WTC11 (cell line): ENCODE results near the gene SLC2A1. TPM values are rescaled to one million over a fixed set of nuclear protein-coding genes. Genes with fewer than 3 reads are reported as not detected.

Experiments
- ATAC-seq: fragments of 200-7000 bp; cut with Tn5 transposase; 2 replicates; pipeline ENCODE4 v1.10.0; 2021; ENCODE audit warnings: mild to moderate bottlenecking, moderate library complexity
- CTCF ChIA-PET: fragments of 300-600 bp; sonication (Branson Sonifier 250); formaldehyde crosslinking; loops from one replicate; lab custom pipeline; 2021; ENCODE audit warnings: antibody characterized with exemption; lab: Charles Lee
- POLR2A ChIA-PET: fragments of 350-600 bp; sonication (Branson Sonifier 250); formaldehyde crosslinking; loops from one replicate; lab custom pipeline; 2021; ENCODE audit warnings: antibody characterized with exemption; lab: Charles Lee
- DNase-seq: peaks from one replicate; pipeline ENCODE4 v3.0.0; 2021; ENCODE audit warnings: low spot score
- H3K27ac Mint-ChIP-seq: 2 replicates; pipeline ENCODE4 v1.8.0; 2021; ENCODE audit warnings: mixed read lengths
- H3K27me3 Mint-ChIP-seq: 2 replicates; pipeline ENCODE4 v1.8.0; 2021; ENCODE audit warnings: low read depth, mild to moderate bottlenecking, moderate library complexity, mixed read lengths
- H3K36me3 Mint-ChIP-seq: 2 replicates; pipeline ENCODE4 v1.8.0; 2021; ENCODE audit warnings: mixed read lengths
- H3K4me1 Mint-ChIP-seq: 2 replicates; pipeline ENCODE4 v1.8.0; 2022; ENCODE audit warnings: mixed read lengths
- H3K4me3 Mint-ChIP-seq: 2 replicates; pipeline ENCODE4 v1.8.0; 2021; ENCODE audit warnings: mild to moderate bottlenecking, moderate library complexity, mixed read lengths
- H3K9me3 Mint-ChIP-seq: 2 replicates; pipeline ENCODE4 v1.8.0; 2021; ENCODE audit warnings: mixed read lengths
- ATF1 ChIP-seq: sonication (generic); formaldehyde crosslinking; IDR thresholded peaks from 2 replicates; pipeline ENCODE4 v1.8.1; 2023; ENCODE audit warnings: mild to moderate bottlenecking, moderate library complexity, missing genetic modification reagents
- CBFB ChIP-seq: sonication (generic); formaldehyde crosslinking; IDR thresholded peaks from 2 replicates; pipeline ENCODE4 v1.8.1; 2022; ENCODE audit warnings: mild to moderate bottlenecking, low read depth, missing genetic modification reagents
- ESRRA ChIP-seq: sonication (generic); formaldehyde crosslinking; IDR thresholded peaks from 2 replicates; pipeline ENCODE4 v1.8.1; 2022; ENCODE audit warnings: mild to moderate bottlenecking, missing genetic modification reagents, borderline replicate concordance
- ETV6 ChIP-seq: sonication (generic); formaldehyde crosslinking; IDR thresholded peaks from 2 replicates; pipeline ENCODE4 v1.8.1; 2022; ENCODE audit warnings: mild to moderate bottlenecking, missing genetic modification reagents
- NR1H2 ChIP-seq: sonication (generic); formaldehyde crosslinking; IDR thresholded peaks from 2 replicates; pipeline ENCODE4 v1.9.0; 2021; ENCODE audit warnings: mild to moderate bottlenecking, moderate library complexity, missing genetic modification reagents
- SP1 ChIP-seq: sonication (generic); formaldehyde crosslinking; conservative IDR thresholded peaks from 2 replicates; pipeline ENCODE4 v1.8.1; 2022; ENCODE audit warnings: missing genetic modification reagents
- ZNF138 ChIP-seq: sonication (generic); formaldehyde crosslinking; conservative IDR thresholded peaks from 2 replicates; pipeline ENCODE4 v1.8.1; 2022; ENCODE audit warnings: mild to moderate bottlenecking, moderate library complexity, missing genetic modification reagents
- ZNF219 ChIP-seq: sonication (generic); formaldehyde crosslinking; IDR thresholded peaks from 2 replicates; pipeline ENCODE4 v1.8.0; 2023; ENCODE audit warnings: missing genetic modification reagents, mild to moderate bottlenecking, borderline replicate concordance
- ZNF416 ChIP-seq: fragments of 250-450 bp; sonication (Bioruptor Pico); IDR thresholded peaks from 2 replicates; pipeline ENCODE4 v1.9.0; 2021; ENCODE audit warnings: mild to moderate bottlenecking, inconsistent platforms
- ZNF671 ChIP-seq: fragments of 250-450 bp; sonication (Bioruptor Pico); IDR thresholded peaks from 2 replicates; pipeline ENCODE4 v1.8.0; 2021; ENCODE audit warnings: mild to moderate bottlenecking
- total RNA-seq: library from RNA; stranded (reverse); gene quantifications from 3 replicates; pipeline ENCODE4 v1.2.3, GENCODE V29; 2021
- TF ChIP-seq, protein P1 (sequence below): sonication (generic); formaldehyde crosslinking; IDR thresholded peaks from 2 replicates; pipeline ENCODE4 v1.8.0; 2022; ENCODE audit warnings: mild to moderate bottlenecking, missing genetic modification reagents
- TF ChIP-seq, protein P2 (sequence below): sonication (generic); formaldehyde crosslinking; IDR thresholded peaks from 2 replicates; pipeline ENCODE4 v1.8.1; 2023; ENCODE audit warnings: mild to moderate bottlenecking, missing genetic modification reagents
- TF ChIP-seq, protein P3 (sequence below): fragments of 250-450 bp; sonication (Bioruptor Pico); IDR thresholded peaks from 2 replicates; pipeline ENCODE4 v1.9.0; 2021; ENCODE audit warnings: moderate library complexity, mild to moderate bottlenecking, inconsistent platforms, borderline replicate concordance
- TF ChIP-seq, protein P4 (sequence below): sonication (generic); formaldehyde crosslinking; IDR thresholded peaks from 2 replicates; pipeline ENCODE4 v1.8.0; 2022; ENCODE audit warnings: mild to moderate bottlenecking, missing genetic modification reagents
- TF ChIP-seq, protein P5 (sequence below): sonication (generic); formaldehyde crosslinking; IDR thresholded peaks from 2 replicates; pipeline ENCODE4 v1.8.0; 2022; ENCODE audit warnings: mild to moderate bottlenecking, missing genetic modification reagents
- TF ChIP-seq, protein P6 (sequence below): sonication (generic); formaldehyde crosslinking; IDR thresholded peaks from 2 replicates; pipeline ENCODE4 v1.8.0; 2023; ENCODE audit warnings: missing genetic modification reagents, mild to moderate bottlenecking, borderline replicate concordance

Gene SLC2A1
- total RNA-seq, 1 experiment from 2014 or later: 215 TPM

DNA sequence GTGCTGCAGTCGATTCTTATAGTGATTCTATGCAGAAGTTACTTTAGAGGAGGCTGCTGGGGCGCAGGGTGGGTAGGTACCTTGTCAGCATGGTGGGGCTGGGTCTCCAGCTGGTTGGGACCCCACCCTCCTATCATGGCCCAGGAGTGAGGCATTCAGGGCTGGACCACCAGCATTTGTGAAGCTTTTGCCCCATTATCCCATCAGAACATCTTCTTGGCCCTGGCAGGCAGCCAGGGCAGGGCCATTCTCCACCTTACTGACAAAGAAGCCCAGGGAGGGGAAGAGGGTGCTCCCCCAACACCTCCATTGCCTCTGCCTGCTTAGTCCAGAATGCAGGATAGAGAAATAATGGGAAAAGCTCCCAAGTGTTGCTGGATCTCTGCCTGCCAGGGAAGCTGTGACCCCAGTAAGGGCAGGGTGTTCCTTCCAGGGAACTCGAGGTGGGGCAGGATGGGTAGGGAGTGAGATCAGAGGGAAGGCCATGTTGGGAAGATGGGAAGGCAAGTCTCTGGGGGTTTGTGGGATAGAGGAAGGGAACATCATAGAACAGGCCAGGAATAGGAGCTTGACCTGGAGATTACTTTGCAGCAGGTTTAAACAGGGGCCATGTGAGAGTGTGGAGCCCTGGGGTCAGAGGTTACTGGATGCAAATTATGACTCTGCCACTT, 16.2 kb upstream of the SLC2A1 start (continued):
- TF ChIP-seq, protein P1, sequence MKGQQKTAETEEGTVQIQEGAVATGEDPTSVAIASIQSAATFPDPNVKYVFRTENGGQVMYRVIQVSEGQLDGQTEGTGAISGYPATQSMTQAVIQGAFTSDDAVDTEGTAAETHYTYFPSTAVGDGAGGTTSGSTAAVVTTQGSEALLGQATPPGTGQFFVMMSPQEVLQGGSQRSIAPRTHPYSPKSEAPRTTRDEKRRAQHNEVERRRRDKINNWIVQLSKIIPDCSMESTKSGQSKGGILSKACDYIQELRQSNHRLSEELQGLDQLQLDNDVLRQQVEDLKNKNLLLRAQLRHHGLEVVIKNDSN: no peak
- TF ChIP-seq ZNF416 (CRISPR knock-in tag): no peak
- TF ChIP-seq ZNF138 (CRISPR knock-in tag): no peak
- no peak for TF ChIP-seq ZNF219 (CRISPR knock-in tag)
- TF ChIP-seq, all 79 proteins: peak for 0

DNA sequence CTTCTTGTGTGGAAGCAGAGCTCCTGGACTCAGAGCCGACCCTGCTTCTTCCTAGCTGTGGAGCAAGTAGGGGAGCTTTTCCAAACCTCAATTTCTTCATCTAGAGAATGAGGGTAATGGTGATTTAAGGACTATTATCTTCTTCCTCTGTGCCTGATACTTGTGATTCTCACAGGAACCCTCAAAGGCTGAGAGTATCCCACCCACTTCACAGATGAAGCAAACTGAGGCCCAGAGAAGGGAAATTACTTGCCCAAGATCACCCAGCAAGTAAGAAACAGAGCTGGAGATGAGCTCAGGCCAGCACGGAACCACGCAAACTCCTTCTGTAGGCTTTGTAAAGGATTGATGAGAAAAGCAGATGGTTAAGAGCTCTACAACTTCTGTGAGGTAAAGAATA, 15.1 kb upstream of the SLC2A1 start:
- H3K4me3 Mint-ChIP-seq: no peak overlapping the region
- peaks cover 25% of the 10 kb centered on the region for H3K4me1 Mint-ChIP-seq
- POLR2A ChIA-PET: interaction anchor here (0.7 to 1.1 kb wide), 2 partner anchors 15 to 27 kb away, joined by 4 to 5 read pairs; no protein-coding TSS in a partner anchor
- DNase-seq: no peak
- TF ChIP-seq, protein P2, sequence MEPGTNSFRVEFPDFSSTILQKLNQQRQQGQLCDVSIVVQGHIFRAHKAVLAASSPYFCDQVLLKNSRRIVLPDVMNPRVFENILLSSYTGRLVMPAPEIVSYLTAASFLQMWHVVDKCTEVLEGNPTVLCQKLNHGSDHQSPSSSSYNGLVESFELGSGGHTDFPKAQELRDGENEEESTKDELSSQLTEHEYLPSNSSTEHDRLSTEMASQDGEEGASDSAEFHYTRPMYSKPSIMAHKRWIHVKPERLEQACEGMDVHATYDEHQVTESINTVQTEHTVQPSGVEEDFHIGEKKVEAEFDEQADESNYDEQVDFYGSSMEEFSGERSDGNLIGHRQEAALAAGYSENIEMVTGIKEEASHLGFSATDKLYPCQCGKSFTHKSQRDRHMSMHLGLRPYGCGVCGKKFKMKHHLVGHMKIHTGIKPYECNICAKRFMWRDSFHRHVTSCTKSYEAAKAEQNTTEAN (CRISPR knock-in tag): no peak
- TF ChIP-seq ZNF671 (no peak), ETV6 (CRISPR knock-in tag) (no peak), SP1 (no peak), NR1H2 (CRISPR knock-in tag) (no peak), ATF1 (CRISPR knock-in tag) (no peak), ZNF219 (CRISPR knock-in tag) (no peak), ESRRA (CRISPR knock-in tag) (no peak), CBFB (CRISPR knock-in tag) (no peak)
- TF ChIP-seq, protein P3, sequence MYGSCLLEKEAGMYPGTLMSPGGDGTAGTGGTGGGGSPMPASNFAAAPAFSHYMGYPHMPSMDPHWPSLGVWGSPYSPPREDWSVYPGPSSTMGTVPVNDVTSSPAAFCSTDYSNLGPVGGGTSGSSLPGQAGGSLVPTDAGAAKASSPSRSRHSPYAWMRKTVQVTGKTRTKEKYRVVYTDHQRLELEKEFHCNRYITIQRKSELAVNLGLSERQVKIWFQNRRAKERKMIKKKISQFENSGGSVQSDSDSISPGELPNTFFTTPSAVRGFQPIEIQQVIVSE (CRISPR knock-in tag): no peak
- TF ChIP-seq, protein P4, sequence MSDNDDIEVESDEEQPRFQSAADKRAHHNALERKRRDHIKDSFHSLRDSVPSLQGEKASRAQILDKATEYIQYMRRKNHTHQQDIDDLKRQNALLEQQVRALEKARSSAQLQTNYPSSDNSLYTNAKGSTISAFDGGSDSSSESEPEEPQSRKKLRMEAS (CRISPR knock-in tag): no peak
- TF ChIP-seq, protein P5, sequence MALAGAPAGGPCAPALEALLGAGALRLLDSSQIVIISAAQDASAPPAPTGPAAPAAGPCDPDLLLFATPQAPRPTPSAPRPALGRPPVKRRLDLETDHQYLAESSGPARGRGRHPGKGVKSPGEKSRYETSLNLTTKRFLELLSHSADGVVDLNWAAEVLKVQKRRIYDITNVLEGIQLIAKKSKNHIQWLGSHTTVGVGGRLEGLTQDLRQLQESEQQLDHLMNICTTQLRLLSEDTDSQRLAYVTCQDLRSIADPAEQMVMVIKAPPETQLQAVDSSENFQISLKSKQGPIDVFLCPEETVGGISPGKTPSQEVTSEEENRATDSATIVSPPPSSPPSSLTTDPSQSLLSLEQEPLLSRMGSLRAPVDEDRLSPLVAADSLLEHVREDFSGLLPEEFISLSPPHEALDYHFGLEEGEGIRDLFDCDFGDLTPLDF (CRISPR knock-in tag): no peak
- TF ChIP-seq, protein P6, sequence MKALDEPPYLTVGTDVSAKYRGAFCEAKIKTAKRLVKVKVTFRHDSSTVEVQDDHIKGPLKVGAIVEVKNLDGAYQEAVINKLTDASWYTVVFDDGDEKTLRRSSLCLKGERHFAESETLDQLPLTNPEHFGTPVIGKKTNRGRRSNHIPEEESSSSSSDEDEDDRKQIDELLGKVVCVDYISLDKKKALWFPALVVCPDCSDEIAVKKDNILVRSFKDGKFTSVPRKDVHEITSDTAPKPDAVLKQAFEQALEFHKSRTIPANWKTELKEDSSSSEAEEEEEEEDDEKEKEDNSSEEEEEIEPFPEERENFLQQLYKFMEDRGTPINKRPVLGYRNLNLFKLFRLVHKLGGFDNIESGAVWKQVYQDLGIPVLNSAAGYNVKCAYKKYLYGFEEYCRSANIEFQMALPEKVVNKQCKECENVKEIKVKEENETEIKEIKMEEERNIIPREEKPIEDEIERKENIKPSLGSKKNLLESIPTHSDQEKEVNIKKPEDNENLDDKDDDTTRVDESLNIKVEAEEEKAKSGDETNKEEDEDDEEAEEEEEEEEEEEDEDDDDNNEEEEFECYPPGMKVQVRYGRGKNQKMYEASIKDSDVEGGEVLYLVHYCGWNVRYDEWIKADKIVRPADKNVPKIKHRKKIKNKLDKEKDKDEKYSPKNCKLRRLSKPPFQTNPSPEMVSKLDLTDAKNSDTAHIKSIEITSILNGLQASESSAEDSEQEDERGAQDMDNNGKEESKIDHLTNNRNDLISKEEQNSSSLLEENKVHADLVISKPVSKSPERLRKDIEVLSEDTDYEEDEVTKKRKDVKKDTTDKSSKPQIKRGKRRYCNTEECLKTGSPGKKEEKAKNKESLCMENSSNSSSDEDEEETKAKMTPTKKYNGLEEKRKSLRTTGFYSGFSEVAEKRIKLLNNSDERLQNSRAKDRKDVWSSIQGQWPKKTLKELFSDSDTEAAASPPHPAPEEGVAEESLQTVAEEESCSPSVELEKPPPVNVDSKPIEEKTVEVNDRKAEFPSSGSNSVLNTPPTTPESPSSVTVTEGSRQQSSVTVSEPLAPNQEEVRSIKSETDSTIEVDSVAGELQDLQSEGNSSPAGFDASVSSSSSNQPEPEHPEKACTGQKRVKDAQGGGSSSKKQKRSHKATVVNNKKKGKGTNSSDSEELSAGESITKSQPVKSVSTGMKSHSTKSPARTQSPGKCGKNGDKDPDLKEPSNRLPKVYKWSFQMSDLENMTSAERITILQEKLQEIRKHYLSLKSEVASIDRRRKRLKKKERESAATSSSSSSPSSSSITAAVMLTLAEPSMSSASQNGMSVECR (CRISPR knock-in tag): no peak
- TF ChIP-seq, all 79 proteins: peak for 0
- Mint-ChIP-seq H3K36me3 (peaks cover 53% of the 10 kb centered on the region), H3K27me3 (no peaks in the 10 kb centered on the region), H3K9me3 (no peaks in the 10 kb centered on the region), H3K27ac (0 out of 2 replicates have a peak overlapping the region, but pooled peaks have one; percentile 45)
- CTCF ChIA-PET: interaction anchor here (0.8 kb wide), 1 partner anchor 60 kb away, joined by 3 read pairs; no protein-coding TSS in a partner anchor
- ATAC-seq: no peak
